ENCODE data around the gene PROX2.

Gene PROX2

DNA sequence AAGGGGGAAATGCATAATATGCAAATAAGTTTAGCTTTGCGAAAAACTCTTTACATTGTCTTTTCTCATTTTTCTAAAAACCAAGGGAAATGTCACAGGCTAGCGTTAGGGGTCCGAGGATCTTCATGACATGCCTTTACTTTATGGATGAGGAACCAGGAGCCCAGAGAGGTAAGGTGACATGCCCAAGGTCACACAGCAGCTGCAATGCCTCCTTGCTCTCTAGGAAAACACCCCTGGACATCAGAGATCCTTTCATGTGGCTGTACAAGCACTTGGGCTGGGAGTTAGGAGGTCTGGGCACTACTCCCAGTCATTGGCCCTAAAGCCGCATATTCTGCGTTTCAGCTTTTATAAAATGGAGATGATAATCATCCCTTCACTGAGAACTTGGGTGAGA is 741 bp downstream of the PROX2 start:
- DNase-seq (ENCODE audit: low spot score) = no peak

DNA sequence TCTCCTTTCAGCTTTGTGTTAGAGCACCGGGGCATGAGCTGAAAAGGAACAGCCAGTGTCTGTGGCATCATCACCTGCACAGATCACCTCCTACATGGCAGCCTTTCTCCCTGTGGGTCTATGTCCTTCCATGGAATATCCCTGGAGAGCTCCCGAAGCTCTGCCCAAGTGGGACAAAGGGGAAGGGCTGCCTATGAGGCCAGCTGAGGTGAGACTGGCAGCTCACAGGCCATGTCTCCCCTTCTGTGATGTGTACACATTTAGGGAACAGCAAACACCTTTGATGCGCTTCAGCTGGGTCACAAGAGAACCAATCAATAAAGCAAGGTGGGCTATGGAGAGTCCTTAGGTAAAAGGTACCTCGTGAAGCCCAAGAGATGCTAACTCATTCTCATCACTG is 4.1 kb downstream of the PROX2 start:
- DNase-seq (ENCODE audit: low spot score) = no peak

DNA sequence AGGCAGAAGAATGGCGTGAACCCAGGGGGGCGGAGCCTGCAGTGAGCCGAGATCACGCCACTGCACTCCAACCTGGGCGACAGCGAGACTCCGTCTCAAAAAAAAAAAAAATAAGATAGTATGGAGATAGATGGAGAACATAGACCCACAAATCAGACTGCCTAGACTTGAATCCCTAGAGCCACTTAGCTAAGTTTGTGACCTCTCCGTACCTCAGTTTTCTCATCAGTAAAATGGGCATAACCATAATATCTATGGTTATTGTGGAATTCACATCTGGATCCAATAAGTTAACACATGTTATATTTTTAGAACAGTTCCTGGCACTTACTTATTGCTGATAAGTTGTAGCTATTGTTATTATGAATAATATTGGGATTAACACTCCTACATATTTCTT is 7.2 kb downstream of the PROX2 start:
- DNase-seq (ENCODE audit: low spot score) = no peak

DNA sequence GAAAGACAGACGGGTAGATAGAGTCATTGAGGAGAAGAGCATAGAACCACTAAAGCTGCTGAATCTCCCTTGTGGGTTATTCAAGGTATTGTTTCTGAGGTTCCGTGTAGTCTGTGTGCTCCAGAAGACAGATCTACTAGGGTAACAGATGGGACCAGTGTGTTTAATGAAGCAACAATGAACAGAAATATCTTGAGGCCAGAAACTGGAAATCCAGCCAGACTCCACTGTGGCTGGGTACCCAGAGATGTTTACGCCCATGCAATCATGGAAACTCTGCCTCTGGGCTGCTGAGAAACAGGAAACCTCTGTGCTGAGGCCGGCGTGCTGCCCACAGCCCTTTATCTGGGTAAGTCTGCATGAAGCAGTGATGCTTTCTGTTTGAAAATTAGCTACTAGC is 8.3 kb downstream of the PROX2 start:
- DNase-seq (ENCODE audit: low spot score) = peak; percentile 52

DNA sequence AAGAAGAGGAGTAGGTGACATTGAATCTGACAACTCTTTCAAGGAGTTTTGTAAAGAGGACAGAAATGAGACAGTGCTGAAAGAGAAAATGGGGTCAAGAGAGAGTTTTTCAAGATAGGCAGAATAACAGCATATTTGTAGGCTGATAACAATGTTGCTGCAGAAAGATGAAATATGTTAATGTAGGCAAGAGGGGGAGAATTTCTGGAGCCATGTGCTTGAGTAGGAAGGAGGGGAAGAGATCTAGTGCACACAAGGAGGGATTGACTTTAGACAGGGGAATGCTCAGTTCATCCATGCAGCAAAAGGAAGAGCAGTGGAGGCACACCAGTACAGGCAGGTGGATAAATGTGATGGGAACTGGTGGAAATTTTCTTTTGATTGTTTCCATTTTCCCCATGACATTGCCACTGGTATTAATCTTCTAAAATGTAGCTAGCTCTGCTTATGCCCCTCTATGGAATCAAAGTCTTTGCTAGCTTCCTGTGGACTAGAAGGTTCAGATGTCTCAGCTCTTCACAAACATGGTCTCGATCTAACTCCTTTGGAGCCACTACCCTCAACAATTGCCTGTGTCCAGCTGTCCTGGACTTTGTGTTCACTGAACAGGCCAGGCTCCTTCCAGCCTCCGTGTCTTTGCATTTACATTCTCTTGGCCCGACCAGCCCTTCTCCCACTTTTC is 9.1 kb downstream of the PROX2 start:
- DNase-seq (ENCODE audit: low spot score) = no peak

DNA sequence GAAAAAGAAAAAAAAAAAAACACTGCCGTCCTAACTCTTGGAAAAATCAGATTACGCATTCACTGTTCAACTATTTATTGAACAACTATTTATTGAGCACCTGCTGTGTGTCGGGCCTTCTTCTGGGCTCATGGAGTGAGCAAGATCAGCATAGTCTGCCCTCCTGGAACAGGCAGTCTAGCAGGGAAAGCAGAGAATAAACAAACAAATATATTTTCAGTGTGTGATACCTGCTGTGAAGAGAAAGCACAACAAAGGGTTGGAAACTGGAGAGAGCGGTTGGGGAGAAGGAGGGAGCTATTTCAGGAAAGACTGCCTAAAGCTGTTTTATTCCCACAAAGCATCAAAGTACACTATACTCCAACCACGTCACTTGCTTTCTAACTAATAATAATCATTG is 10.8 kb downstream of the PROX2 start:
- no peak for DNase-seq (ENCODE audit: low spot score)

DNA sequence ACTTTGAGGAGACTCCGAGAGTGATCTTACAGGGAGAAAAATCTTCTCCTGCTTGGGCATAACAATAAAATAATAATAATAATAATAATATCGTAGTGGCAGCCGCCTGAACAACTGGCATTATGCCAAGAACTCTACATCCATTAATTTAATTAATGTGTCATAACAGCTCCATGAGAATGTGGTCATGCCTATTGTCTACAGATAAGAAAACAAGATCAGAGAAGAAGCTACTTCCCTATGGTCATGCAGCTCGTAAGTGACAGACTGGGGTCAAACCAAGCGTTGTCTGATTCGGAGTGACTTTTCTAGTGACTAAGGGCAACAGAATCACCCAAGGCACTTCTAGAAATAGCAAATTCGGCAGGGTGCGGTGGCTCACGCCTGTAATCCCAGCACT is 11.7 kb downstream of the PROX2 start:
- DNase-seq (ENCODE audit: low spot score) = no peak

DNA sequence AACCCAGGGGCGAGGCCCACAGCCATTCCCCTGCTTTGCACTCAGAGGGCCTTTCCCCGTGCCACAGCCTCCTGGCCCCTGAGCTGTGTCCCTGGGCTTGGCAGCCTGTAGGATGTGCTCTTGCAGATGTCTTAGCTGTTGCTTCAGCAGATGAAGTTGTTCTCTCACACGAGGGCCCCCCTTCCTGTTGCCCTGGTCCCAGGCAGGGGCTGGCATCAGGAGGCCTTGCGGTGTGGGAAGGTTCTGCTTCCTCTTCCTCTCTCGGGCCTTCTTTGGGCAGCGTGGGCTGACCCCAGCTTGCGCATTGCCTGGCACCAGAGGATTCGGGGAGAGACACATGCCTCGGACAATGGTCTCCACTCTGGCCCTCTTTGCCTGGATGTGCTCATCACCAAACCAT is 12.7 kb downstream of the PROX2 start:
- DNase-seq (ENCODE audit: low spot score) = no peak

DNA sequence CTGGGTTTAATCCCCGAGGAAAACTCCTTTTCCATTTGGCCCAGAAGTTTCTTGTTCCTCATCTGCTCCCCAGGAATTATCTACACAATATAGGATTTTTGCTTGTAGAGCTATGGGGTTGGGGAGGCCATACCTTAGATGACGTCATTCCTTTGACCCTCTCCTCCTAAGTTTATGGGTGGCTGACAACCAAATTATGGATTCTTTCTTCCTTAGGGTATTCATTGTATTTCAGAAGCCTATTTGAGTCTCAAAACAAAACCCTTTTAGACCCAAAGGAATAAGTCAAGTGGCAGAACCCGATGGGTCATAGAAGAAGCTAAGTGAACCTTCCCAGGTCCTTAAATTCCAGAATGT is 14.2 kb downstream of the PROX2 start:
- DNase-seq (ENCODE audit: low spot score) = no peak

DNA sequence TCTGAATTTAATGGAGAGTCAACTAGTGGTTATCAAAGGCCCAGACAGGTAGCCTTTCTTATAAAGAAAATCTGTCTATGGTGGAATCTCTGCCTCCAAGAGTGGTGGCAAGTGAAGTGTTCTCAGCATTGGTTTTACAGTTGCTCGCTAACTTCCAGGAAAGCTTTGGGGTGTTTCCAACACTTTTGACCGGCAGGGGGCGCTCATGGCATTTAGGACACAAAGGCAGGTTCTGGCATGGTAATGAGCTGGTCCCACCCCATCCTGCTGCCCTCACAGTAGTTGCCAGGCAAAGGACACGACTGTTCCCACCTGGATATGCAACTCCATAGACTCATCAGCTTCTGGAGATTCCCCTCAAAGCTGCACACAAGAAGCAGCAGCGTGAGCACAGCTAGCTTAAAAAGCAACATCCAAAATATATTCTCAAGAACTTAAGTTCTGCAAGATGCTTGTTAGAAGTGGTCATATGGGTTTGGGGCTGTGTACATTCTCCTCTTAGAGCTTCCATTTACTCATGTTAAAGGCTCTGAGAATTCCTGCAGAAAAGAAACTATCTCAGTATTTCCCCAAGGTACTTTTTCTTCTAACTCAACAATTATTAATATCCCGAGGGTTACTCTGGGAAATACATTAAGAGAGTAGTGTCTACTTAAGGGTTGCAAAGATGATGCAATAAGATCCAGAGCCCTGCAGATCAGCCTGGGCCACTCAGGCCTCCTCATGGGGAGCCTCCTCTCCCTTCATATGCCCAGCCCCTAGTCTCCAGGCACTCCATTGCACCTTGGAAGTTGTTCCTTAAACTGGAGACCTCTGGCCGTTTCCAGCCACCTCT is 14.8 kb downstream of the PROX2 start:
- peak; percentile 74 for DNase-seq (ENCODE audit: low spot score)

DNA sequence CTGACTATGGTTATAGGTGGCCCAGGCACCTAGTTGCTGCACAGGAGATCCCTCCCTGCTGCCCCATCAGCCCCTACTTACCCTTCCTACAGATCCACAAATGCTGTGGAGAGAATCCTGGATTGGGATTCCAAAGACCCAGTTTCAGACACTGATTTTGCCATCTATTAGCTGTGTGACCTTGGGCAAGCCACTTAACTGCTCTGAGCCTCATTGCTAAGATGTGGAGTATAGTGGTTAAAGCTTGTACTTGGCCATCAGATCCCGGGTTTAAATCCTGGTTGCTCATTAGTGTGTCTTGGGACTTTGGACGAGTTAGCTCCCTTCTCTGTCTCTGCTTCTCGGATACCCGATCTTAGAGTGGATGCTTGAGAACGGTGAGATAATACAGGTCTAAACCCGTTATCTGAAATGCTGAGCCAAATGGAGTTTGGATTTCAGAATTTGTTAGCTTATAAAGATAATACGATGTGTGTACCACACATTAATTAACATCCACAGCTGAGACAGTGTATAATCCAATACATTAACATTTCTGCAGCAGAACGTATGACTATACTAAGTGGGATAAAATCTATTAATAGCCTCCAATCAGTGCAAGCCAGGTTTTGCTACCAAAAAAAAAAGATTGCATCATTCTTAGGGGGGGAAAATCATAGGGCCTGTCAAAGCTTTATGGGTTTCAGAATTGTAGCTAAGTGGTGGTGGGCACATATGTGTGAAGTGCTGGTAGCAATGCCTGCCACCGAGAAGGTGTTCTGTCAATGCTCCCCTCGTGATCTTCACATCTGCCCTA is 16.0 kb downstream of the PROX2 start:
- DNase-seq (ENCODE audit: low spot score) = no peak

DNA sequence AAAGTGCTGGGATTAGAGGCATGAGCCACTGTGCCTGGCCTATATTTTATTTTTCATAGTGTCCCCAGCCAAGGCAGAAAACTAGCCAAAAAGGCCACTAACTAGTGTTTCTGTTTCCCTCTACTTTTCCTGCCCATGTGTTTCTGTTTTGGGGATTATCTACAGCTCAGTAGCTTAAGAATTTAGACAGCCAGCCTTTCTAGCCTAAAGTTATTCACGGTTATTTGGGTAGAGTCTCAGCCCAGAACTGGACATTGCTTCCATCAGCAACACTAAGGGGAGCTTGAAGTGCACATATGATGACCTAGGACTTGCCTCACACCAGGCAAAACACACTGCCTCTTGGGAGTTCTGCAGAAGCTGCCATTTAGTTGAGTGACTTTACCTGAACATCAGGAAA is 17.9 kb downstream of the PROX2 start:
- DNase-seq (ENCODE audit: low spot score) = no peak

DNA sequence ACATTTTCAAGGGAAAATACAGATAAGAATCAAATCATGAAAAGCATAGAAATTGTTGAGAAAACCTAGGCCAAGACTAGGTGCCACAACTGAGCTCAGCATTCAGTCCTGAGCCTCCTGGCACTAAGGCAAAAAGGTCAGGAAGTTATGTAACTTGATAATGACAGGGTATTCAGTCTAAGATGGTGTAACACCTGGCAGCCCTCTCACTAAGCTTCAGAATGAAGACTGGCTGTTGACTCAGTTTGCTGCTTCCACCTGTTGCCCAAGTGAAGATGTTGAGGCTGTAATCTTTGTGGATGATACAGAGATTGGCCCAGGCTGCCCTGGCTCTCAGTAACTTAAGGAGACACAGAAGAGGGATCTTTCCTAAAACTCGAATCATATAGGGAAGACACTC is 19.6 kb downstream of the PROX2 start:
- DNase-seq (ENCODE audit: low spot score) = no peak

DNA sequence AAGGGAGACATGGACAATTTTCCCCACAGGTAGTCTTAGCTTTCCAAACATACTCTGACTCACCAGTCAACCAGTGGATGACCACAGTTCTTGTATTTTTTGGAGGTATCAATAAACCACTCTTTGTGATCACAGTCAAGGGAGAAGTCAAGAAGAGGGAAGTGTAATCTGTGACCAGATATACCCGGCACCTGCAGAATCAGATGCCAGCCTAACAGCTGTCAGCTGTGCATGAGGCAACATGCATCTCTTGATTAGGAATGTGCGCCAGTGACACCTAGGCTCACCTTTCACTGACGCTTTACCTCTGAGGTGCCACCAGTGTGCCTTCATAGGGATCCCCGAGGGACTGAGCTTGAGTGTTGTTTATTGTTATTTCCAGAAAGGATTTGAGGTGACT is 20.0 kb downstream of the PROX2 start:
- DNase-seq (ENCODE audit: low spot score) = no peak

DNA sequence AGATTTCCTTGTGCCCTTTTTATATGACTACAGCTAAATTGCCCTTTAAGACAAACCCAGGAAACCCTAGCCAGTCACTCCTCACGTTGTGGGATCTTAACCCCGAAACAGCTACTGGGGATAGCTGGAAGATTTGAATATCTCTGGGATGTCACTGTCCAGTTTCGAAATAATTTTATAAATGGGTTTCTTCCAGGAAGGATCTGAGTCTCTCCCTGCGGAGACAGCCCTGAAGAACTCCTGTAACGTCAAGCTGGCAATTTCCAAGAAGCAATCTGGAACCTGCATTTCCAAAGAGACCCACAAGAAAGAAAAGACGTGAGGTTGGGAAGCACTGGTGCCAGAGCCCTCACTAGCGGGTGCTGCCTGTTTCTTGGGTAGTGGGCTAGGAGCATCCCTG is 20.9 kb downstream of the PROX2 start:
- DNase-seq (ENCODE audit: low spot score) = no peak

DNA sequence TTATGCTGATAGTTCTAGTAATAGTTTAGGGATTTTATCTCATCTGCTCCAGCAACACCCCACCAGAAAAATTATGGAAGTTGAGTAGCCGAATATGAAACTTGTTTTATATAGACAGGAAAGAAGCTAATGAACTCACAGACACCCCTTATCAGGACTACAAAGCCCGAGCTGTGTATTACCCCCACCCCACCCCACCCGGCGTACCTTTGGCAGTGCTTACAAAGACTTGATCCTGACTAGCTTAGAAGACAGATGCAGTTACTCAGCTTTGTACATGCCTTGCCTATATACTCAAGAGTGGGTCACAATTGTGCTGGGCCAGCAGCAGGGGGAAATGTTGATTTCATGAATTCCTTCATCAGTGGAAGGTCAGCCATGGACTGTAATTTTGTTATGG is 22.4 kb downstream of the PROX2 start:
- DNase-seq (ENCODE audit: low spot score) = no peak

DNA sequence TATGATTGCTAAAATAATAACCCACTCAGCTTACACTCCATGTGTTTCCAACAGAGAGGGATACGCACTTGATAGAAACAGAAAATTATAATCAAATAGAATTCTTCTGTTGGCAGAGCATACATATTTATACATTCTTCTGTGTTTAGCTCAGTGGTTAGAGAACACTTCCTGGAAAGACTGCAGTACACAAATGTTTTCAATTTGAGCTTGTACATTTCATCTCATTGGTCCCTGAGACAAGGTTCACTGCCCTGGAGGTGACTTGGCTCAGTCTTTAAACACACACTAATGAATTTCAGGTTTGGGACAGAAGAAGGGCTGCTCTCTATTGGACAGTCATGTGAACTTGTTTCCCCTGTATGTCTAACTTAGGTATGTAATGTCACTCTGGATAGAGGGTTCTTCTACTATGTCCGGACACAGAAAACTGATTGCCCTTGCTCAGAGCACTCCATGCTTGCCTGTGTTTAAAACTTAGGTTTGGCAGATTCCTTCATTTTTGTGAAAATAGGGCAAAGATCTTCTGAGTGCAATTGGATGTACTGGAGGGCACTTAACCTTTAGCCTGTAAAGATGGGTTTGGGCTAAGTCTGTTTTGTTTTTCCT is 22.9 kb downstream of the PROX2 start:
- DNase-seq (ENCODE audit: low spot score) = peak; percentile 61

DNA sequence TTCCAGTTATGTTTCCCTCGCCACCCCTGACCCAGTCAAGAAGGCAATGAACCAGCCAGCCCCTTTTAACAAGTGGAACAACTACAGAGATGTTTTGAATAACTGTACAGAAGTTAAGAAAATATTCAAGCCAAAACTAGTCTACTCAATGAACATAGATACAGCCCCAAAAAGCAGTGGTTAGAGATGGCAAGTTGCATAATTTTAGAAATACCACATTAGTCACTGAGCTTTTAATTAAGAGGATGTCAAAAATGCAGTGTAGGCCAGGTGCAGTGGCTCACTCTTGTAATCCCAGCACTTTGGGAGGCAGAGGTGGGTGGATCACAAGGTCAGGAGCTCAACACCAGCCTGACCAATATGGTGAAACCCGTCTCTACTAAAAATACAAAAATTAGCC is 27.2 kb downstream of the PROX2 start:
- no peak for DNase-seq (ENCODE audit: low spot score)

DNA sequence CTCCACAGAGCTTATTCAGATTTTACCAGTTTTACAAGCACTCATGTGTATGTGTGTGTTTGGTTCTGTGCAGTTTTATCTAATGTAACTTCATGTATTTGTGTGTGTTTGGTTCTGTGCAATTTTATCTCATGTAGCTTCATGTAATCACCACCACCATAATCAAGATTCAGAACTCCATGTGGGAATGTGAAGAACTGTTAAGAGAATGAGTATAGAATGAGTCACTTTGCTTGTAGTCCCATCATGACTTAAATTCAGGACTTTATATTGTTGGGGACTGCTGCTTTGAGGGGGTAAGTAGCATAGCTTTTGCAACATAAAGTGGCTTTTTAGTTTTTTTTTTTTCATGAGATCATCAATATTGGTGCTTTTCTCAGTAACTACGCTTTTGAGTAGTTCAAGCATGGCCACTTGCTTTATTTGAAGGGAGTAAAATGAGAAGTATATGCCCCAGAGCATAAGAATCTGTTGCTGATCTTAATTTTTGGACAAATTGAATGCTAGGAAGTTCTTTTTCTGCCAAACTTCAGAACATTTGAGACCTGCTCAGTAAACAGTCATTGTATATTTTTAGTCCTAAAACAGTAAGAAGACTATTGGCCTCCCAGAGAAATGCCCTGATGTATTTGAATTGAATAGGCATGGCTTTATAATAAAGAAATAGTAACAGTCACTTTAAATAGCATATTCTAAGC is 28.8 kb downstream of the PROX2 start:
- DNase-seq (ENCODE audit: low spot score) = no peak

DNA sequence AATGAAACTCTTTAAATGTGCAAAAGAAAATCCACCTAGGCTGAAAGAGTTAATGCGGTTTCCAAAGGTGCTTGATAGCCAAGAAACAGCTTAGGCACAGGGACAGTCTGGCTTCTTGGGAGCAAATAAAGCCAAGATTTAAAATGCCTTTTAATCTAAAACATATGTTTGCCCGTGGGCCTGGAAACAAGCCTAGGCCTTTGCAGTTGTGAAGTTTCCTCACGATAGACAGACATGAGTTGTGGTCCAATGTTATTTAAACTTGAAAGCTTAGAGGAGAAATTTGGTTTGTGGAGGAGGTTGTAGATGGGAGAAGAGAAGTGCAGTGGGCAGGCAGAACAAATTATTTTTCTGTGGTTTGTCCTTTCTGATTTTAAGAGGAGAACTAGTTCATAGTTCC is 29.8 kb downstream of the PROX2 start:
- DNase-seq (ENCODE audit: low spot score) = no peak

DNA sequence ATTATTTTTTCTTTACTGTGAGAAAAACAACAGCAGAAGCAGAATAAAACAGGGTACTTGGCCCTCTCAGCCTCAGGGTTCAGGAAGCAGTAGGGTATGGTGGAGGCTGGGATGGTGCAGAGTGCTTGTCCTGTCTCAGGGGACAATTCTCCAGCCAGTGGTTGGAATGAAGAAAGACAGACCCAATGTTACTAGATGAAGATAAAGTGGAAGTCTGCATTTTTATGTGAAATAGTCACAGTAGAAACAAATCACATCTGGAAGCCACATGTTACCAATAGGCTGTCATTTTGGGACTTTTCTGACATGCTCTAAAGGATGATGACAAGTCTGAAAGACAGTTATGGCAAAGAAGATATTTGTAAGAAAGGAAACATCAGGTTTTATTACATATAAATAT is 32.3 kb downstream of the PROX2 start:
- peak; percentile 25 for DNase-seq (ENCODE audit: low spot score)
